Trophoblast cell (in vitro differentiated cells and primary cell): ENCODE data around the gene NR3C1.

ENCODE experiments used
- DNase-seq, 2 donors: peaks; one replicate each; pipeline ENCODE4 v3.0.0-alpha.2; 2016
- H2AFZ ChIP-seq: 2 replicates; pipeline ENCODE4 v1.6.1; 2013; ENCODE audit warnings: low read length, moderate library complexity, mild to moderate bottlenecking; ENCODE audit not compliant: insufficient read depth, poor library complexity
- H2AK5ac ChIP-seq: 2 replicates; pipeline ENCODE4 v1.6.1; 2013; ENCODE audit warnings: mild to moderate bottlenecking, low read length
- H2BK120ac ChIP-seq: 2 replicates; pipeline ENCODE4 v1.6.1; 2013; ENCODE audit warnings: low read length, mild to moderate bottlenecking, moderate library complexity; ENCODE audit not compliant: insufficient read depth, poor library complexity
- H2BK12ac ChIP-seq: 2 replicates; pipeline ENCODE4 v1.6.1; 2013; ENCODE audit warnings: mild to moderate bottlenecking, low read length, moderate library complexity
- H2BK5ac ChIP-seq: 2 replicates; pipeline ENCODE4 v1.6.1; 2013; ENCODE audit warnings: low read length, low read depth, moderate library complexity, mild to moderate bottlenecking; ENCODE audit not compliant: poor library complexity
- H3K14ac ChIP-seq: 2 replicates; pipeline ENCODE4 v1.6.1; 2013; ENCODE audit warnings: mild to moderate bottlenecking, low read length
- H3K18ac ChIP-seq: 2 replicates; pipeline ENCODE4 v1.6.1; 2013; ENCODE audit warnings: mild to moderate bottlenecking, low read length
- H3K23ac ChIP-seq: 2 replicates; pipeline ENCODE4 v1.6.1; 2013; ENCODE audit warnings: low read length
- H3K27ac ChIP-seq: 2 replicates; pipeline ENCODE4 v1.5.1; 2013; ENCODE audit warnings: low read depth, mild to moderate bottlenecking, inconsistent platforms, low read length, moderate library complexity
- H3K27me3 ChIP-seq: 2 replicates; pipeline ENCODE4 v1.6.1; 2013; ENCODE audit warnings: inconsistent platforms, mild to moderate bottlenecking, low read length, moderate library complexity; ENCODE audit not compliant: insufficient read depth
- H3K36me3 ChIP-seq, 2 experiments: 1 replicate in 1 of 2; 2 replicates in 1 of 2; pipeline ENCODE4 v1.6.1; 2013; ENCODE audit warnings: low read length in 2 of 2, mild to moderate bottlenecking in 2 of 2, moderate library complexity in 1 of 2; ENCODE audit not compliant: insufficient read depth in 2 of 2, control insufficient read depth in 1 of 2
- H3K4ac ChIP-seq: 2 replicates; pipeline ENCODE4 v1.6.1; 2013; ENCODE audit warnings: low read depth, mild to moderate bottlenecking, low read length, moderate library complexity
- H3K4me1 ChIP-seq, 2 experiments: 1 replicate in 1 of 2; 2 replicates in 1 of 2; pipeline ENCODE4 v1.6.1; 2013; ENCODE audit warnings: low read length in 2 of 2, mild to moderate bottlenecking in 2 of 2, moderate library complexity in 1 of 2; ENCODE audit not compliant: insufficient read depth in 2 of 2, control insufficient read depth in 1 of 2
- H3K4me2 ChIP-seq: 2 replicates; pipeline ENCODE4 v1.6.1; 2013; ENCODE audit warnings: inconsistent platforms, mild to moderate bottlenecking, low read length, moderate library complexity
- H3K4me3 ChIP-seq: 2 replicates; pipeline ENCODE4 v1.5.1; 2013; ENCODE audit warnings: mild to moderate bottlenecking, low read depth, low read length, inconsistent platforms
- H3K79me1 ChIP-seq: one replicate; pipeline ENCODE4 v1.6.1; 2013; ENCODE audit warnings: low read length
- H3K79me2 ChIP-seq: 2 replicates; pipeline ENCODE4 v1.6.1; 2013; ENCODE audit warnings: low read length, mild to moderate bottlenecking; ENCODE audit not compliant: control insufficient read depth, insufficient read depth, poor library complexity
- H3K9ac ChIP-seq: 2 replicates; pipeline ENCODE4 v1.6.1; 2013; ENCODE audit warnings: mild to moderate bottlenecking, low read length
- H3K9me3 ChIP-seq: 2 replicates; pipeline ENCODE4 v1.6.1; 2013; ENCODE audit warnings: low read depth, mild to moderate bottlenecking, control low read depth, inconsistent platforms, low read length; ENCODE audit not compliant: insufficient read depth
- H4K12ac ChIP-seq: 2 replicates; pipeline ENCODE4 v1.6.1; 2013; ENCODE audit warnings: low read depth, mild to moderate bottlenecking, low read length, moderate library complexity
- H4K8ac ChIP-seq: 2 replicates; pipeline ENCODE4 v1.6.1; 2013; ENCODE audit warnings: low read depth, mild to moderate bottlenecking, low read length, moderate library complexity
- H4K91ac ChIP-seq: one replicate; pipeline ENCODE4 v1.6.1; 2013; ENCODE audit warnings: low read depth, mild to moderate bottlenecking, low read length, moderate library complexity
- WGBS: extraction: QIAGEN DNeasy Blood & Tissue Kit; methylation state at CpG from one replicate; pipeline ENCODE4 v1.1.7; 2013; ENCODE audit warnings: missing lambda C conversion rate; ENCODE audit not compliant: insufficient read length, insufficient coverage; ENCODE audit errors: extremely low coverage; 5-methylcytosine and 5-hydroxymethylcytosine counted together

Gene NR3C1

DNA sequence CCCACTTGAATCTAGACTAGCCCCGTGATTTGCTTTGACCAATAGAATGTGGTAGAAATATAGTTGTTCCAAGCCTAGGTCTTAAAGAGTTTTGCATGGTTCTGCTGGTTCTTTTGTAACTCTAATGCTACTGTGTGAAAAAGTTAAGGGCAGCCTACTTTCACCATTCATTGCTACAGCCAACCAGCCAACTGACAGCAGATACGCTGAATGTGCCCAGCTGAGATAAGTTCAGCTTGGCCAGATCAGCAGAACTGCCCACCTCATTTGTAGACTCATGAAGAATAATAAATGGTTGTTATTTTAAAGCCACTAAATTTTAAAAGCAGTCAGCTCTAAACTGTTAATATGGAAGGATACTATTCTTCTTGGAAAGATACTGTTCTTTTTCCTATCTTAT lies 23.9 kb downstream of the NR3C1 start:
- Histone ChIP-seq H3K4ac (no peak overlapping the region), H3K14ac (no peak overlapping the region), H4K8ac (no peak overlapping the region), H3K79me1 (no peaks in the 10 kb centered on the region), H4K12ac (no peak overlapping the region), H3K4me2 (no peak overlapping the region), H3K27ac (no peak overlapping the region), H3K18ac (no peak overlapping the region), H3K27me3 (no peaks in the 10 kb centered on the region), H3K4me1 (peaks cover 0 to 3% of the 10 kb centered on the region in 2 experiments), H3K4me3 (no peak overlapping the region), H3K79me2 (no peaks in the 10 kb centered on the region), H2BK12ac (no peak overlapping the region), H2BK120ac (no peak overlapping the region), H2BK5ac (no peak overlapping the region), H2AFZ (no peak overlapping the region), H3K9me3 (peaks cover 2% of the 10 kb centered on the region), H3K36me3 (peaks cover 0 to 2% of the 10 kb centered on the region in 2 experiments), H3K23ac (no peak overlapping the region), H4K91ac (no peak overlapping the region), H2AK5ac (no peak overlapping the region), H3K9ac (no peak overlapping the region)
- no CpG with 5 or more reads among the region's 2 CpGs for WGBS
- peak in 1 of 2 donors; percentile 39 for DNase-seq

DNA sequence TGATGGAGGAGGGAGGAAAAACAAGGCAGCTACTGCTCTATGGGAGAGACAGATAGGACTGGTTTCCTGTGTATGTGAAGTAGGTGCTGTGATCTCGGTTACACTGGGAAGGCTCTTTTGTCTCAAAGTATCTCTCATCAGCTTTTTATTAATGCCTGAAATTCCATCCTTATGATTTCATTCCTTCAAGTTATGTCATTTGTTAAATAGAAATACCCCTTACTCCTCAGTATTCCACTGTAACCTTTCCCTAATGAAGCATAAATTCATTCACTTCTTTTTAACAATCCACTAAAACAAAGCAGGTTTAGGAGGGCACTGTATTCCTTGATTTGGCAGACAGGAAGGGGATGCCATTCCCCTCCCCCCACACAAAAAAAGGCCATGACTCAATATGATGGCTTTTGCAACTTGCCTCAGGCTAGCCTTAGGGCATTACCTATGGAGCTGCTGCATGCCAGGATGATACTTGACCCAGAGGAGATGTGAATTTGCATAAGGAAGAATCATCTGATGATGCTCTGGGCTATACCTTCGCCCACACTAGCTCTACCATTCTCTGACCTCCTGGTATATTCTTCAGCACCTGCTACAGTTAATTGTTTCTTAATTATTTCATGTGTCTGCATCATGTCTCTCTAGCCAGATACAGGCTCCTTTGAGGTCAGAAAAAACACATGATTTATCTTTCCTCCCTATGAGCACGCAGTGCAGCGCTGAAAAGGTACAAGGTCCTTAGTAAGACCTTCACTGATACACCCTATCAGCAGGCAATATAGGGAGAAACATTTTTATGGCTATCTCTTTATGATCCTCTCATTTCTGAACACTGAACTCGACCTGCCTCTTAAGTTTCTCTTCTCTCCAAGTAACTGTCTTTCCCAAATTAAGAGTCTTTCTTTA lies 26.3 kb downstream of the NR3C1 start:
- Histone ChIP-seq H3K36me3 (no peaks in the 10 kb centered on the region), H4K8ac (no peak overlapping the region), H4K12ac (no peak overlapping the region), H3K18ac (no peak overlapping the region), H3K4ac (no peak overlapping the region), H3K9me3 (no peaks in the 10 kb centered on the region), H3K9ac (no peak overlapping the region), H3K14ac (no peak overlapping the region), H3K4me1 (peaks cover 0 to 3% of the 10 kb centered on the region in 2 experiments), H3K27me3 (no peaks in the 10 kb centered on the region), H4K91ac (no peak overlapping the region), H3K79me1 (no peaks in the 10 kb centered on the region), H2BK12ac (no peak overlapping the region), H2BK5ac (no peak overlapping the region), H3K4me3 (no peak overlapping the region), H3K27ac (no peak overlapping the region), H3K4me2 (no peak overlapping the region), H2BK120ac (no peak overlapping the region), H2AFZ (no peak overlapping the region), H3K23ac (no peak overlapping the region), H3K79me2 (no peaks in the 10 kb centered on the region), H2AK5ac (no peak overlapping the region)
- DNase-seq: peak; percentile 87 to 95
- no CpG with 5 or more reads among the region's 5 CpGs for WGBS

DNA sequence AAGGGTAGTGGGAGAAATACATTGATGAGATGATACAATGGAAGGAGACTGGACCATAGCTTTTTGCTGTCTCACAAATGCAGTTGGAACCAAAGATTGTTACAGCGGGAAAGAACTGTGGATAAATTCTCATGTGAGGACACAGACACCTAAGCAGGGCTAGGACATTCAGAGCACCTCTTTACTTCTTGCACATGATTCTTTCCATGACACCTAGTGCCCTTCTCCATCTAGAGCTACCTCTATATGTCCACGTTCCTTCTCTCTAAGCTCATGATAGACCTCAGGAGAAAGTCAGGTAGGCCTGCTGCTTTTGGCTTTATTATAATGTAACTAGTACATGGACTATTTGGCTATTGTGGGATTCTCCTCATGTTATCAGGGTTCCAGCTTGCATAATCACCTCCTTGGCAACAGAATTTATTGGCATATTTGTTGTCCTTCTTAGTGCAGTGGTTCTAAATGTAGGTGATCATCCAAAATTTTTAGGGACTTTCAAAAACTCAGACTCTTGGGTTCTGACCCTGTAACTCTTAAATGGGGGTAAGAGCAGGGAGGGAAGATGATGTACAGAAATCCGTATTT lies 27.2 kb downstream of the NR3C1 start:
- Histone ChIP-seq H3K14ac (no peak overlapping the region), H3K4me1 (peaks cover 0 to 3% of the 10 kb centered on the region in 2 experiments), H2AFZ (no peak overlapping the region), H3K79me2 (no peaks in the 10 kb centered on the region), H3K4me3 (no peak overlapping the region), H3K79me1 (no peaks in the 10 kb centered on the region), H3K18ac (no peak overlapping the region), H4K12ac (no peak overlapping the region), H3K4me2 (no peak overlapping the region), H2BK120ac (no peak overlapping the region), H3K27ac (no peak overlapping the region), H3K23ac (no peak overlapping the region), H2BK12ac (no peak overlapping the region), H4K91ac (no peak overlapping the region), H2BK5ac (no peak overlapping the region), H4K8ac (no peak overlapping the region), H3K36me3 (no peaks in the 10 kb centered on the region), H3K9ac (no peak overlapping the region), H3K9me3 (no peaks in the 10 kb centered on the region), H3K27me3 (no peaks in the 10 kb centered on the region), H2AK5ac (no peak overlapping the region), H3K4ac (no peak overlapping the region)
- WGBS: no CpG with 5 or more reads among the region's 3 CpGs
- no peak for DNase-seq

DNA sequence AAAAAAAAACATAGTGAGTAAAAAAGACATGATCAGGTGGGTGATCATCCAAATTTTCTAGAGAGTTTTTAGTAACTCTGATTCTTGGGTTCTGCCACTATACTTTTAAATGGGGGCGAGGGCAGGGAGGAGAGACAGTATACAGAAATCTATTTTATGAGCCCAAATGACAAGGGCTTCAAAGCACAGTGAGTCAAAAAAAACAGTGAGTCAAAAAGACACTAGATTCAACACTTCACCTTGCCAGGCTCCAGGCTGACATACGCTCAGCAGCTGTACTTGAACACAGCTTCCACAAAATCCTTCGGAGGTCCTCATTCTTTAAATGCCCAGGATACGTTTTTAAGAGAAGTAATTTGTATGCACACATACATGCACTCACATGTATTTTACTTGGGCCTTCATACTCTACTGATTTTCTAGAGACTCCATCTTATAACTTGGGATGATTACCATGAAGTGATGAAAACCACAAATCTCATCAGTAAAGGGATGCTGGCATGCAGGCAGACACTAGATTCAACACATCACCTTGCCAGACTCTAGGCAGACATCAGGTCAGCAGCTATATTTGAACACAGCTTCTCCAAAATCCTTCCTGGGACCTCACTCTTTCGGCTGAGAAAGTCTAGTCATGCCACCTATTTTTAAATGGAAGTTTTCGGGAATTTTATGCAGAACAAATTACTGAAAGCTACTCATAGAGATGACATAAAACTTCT lies 28.8 kb downstream of the NR3C1 start:
- Histone ChIP-seq H3K4me3 (no peak overlapping the region), H3K23ac (no peak overlapping the region), H4K8ac (no peak overlapping the region), H4K12ac (no peak overlapping the region), H3K36me3 (no peaks in the 10 kb centered on the region), H3K14ac (no peak overlapping the region), H3K4me2 (no peak overlapping the region), H3K79me1 (no peaks in the 10 kb centered on the region), H3K4me1 (peaks cover 0 to 3% of the 10 kb centered on the region in 2 experiments), H3K9ac (no peak overlapping the region), H2AK5ac (no peak overlapping the region), H3K27me3 (no peaks in the 10 kb centered on the region), H2BK5ac (no peak overlapping the region), H2AFZ (no peak overlapping the region), H3K4ac (no peak overlapping the region), H2BK12ac (no peak overlapping the region), H3K9me3 (no peaks in the 10 kb centered on the region), H3K18ac (no peak overlapping the region), H3K27ac (no peak overlapping the region), H3K79me2 (no peaks in the 10 kb centered on the region), H2BK120ac (no peak overlapping the region), H4K91ac (no peak overlapping the region)
- WGBS: no CpG with 5 or more reads among the region's 6 CpGs
- DNase-seq: no peak
